ENCODE data around the gene SORCS2.

SORCS2 gene

GRCh38 chr4:7641712-7642111 lies 449.4 kb downstream of the SORCS2 start:
- no peak for DNase-seq (ENCODE audit: extremely low spot score)
- ChIA-PET CTCF (no interaction called here), POLR2A (no interaction called here)
- no peak for TF ChIP-seq FOXA1 (IDR thresholded peaks at IDR 0.05)
- no peak for TF ChIP-seq CTBP1 (IDR thresholded peaks at IDR 0.05; ENCODE audit: borderline replicate concordance)
- no peak for TF ChIP-seq L3MBTL2 (conservative IDR thresholded peaks at IDR 0.05)
- no peak for TF ChIP-seq PKNOX1 (IDR thresholded peaks at IDR 0.05)

GRCh38 chr4:7642741-7643458 lies 450.6 kb downstream of the SORCS2 start:
- CTCF ChIA-PET, result interaction anchor here (0.9 kb wide), 1 partner anchor 8 kb away, joined by 3 read pairs; no protein-coding TSS in a partner anchor
- TF ChIP-seq PKNOX1 (IDR thresholded peaks at IDR 0.05), result no peak
- no peak for TF ChIP-seq FOXM1 (IDR thresholded peaks at IDR 0.05; ENCODE audit: borderline replicate concordance)
- no peak for TF ChIP-seq ELF4 (IDR thresholded peaks at IDR 0.05)
- TF ChIP-seq TARDBP (IDR thresholded peaks at IDR 0.05), result no peak
- no peak for TF ChIP-seq NFRKB (IDR thresholded peaks at IDR 0.05)
- TF ChIP-seq ARNT (IDR thresholded peaks at IDR 0.05), result no peak
- no peak for TF ChIP-seq BHLHE40 (IDR thresholded peaks at IDR 0.05; ENCODE audit: borderline replicate concordance)
- no peak for TF ChIP-seq HDGF (IDR thresholded peaks at IDR 0.05; ENCODE audit: borderline replicate concordance)
- TF ChIP-seq SUZ12 (IDR thresholded peaks at IDR 0.05), result no peak
- no peak for TF ChIP-seq SP1 (IDR thresholded peaks at IDR 0.05)
- TF ChIP-seq LEF1 (IDR thresholded peaks at IDR 0.05; ENCODE audit: borderline replicate concordance), result no peak
- TF ChIP-seq FOXK2 (IDR thresholded peaks at IDR 0.05), result no peak
- TF ChIP-seq ZNF384 (IDR thresholded peaks at IDR 0.05), result no peak
- POLR2A ChIA-PET, result no interaction called here
- DNase-seq (ENCODE audit: extremely low spot score), result no peak

- DNase-seq (ENCODE audit: extremely low spot score), result no peak
- ChIA-PET POLR2A (no interaction called here), CTCF (no interaction called here)
- TF ChIP-seq LEF1 (IDR thresholded peaks at IDR 0.05; ENCODE audit: borderline replicate concordance) (no peak), NFRKB (IDR thresholded peaks at IDR 0.05) (no peak), ELF4 (IDR thresholded peaks at IDR 0.05) (no peak), L3MBTL2 (conservative IDR thresholded peaks at IDR 0.05) (no peak), FOXA1 (IDR thresholded peaks at IDR 0.05) (no peak), FOXK2 (IDR thresholded peaks at IDR 0.05) (no peak)
Measured at GRCh38 chr4:7645158-7645557, 452.8 kb downstream of the SORCS2 start.

- ChIA-PET CTCF (no interaction called here), POLR2A (no interaction called here)
- DNase-seq (ENCODE audit: extremely low spot score), result no peak
- TF ChIP-seq NFRKB (IDR thresholded peaks at IDR 0.05) (no peak), CTBP1 (IDR thresholded peaks at IDR 0.05; ENCODE audit: borderline replicate concordance) (no peak), FOXM1 (IDR thresholded peaks at IDR 0.05; ENCODE audit: borderline replicate concordance) (no peak), HDGF (IDR thresholded peaks at IDR 0.05; ENCODE audit: borderline replicate concordance) (no peak), ELF4 (IDR thresholded peaks at IDR 0.05) (no peak), PKNOX1 (IDR thresholded peaks at IDR 0.05) (no peak), SP1 (IDR thresholded peaks at IDR 0.05) (no peak), TARDBP (IDR thresholded peaks at IDR 0.05) (no peak), FOXA1 (IDR thresholded peaks at IDR 0.05) (no peak), BHLHE40 (IDR thresholded peaks at IDR 0.05; ENCODE audit: borderline replicate concordance) (no peak), SUZ12 (IDR thresholded peaks at IDR 0.05) (no peak), LEF1 (IDR thresholded peaks at IDR 0.05; ENCODE audit: borderline replicate concordance) (no peak), ZNF384 (IDR thresholded peaks at IDR 0.05) (no peak), FOXK2 (IDR thresholded peaks at IDR 0.05) (no peak), ARNT (IDR thresholded peaks at IDR 0.05) (no peak), L3MBTL2 (conservative IDR thresholded peaks at IDR 0.05) (no peak)
Measured at GRCh38 chr4:7645956-7646355, 453.6 kb downstream of the SORCS2 start.

- ChIA-PET CTCF (no interaction called here), POLR2A (no interaction called here)
- no peak for TF ChIP-seq FOXM1 (IDR thresholded peaks at IDR 0.05; ENCODE audit: borderline replicate concordance)
- TF ChIP-seq L3MBTL2 (conservative IDR thresholded peaks at IDR 0.05), result no peak
- no peak for TF ChIP-seq PKNOX1 (IDR thresholded peaks at IDR 0.05)
- TF ChIP-seq CTBP1 (IDR thresholded peaks at IDR 0.05; ENCODE audit: borderline replicate concordance), result no peak
- TF ChIP-seq HDGF (IDR thresholded peaks at IDR 0.05; ENCODE audit: borderline replicate concordance), result no peak
- TF ChIP-seq TARDBP (IDR thresholded peaks at IDR 0.05), result no peak
- TF ChIP-seq SUZ12 (IDR thresholded peaks at IDR 0.05), result no peak
- TF ChIP-seq BHLHE40 (IDR thresholded peaks at IDR 0.05; ENCODE audit: borderline replicate concordance), result no peak
- no peak for TF ChIP-seq SP1 (IDR thresholded peaks at IDR 0.05)
- TF ChIP-seq ELF4 (IDR thresholded peaks at IDR 0.05), result no peak
- no peak for TF ChIP-seq NFRKB (IDR thresholded peaks at IDR 0.05)
- DNase-seq (ENCODE audit: extremely low spot score), result no peak
Measured at GRCh38 chr4:7646384-7647061, 454.2 kb downstream of the SORCS2 start.
